ELF-1 (cell line): ENCODE data around the gene TRAF6.
A peak's percentile ranks its signal among the peaks of the same experiment; 100 is the strongest.

Source experiments
- DNase-seq: peaks from one replicate; pipeline ENCODE4 v3.0.0-alpha.2; 2016; ENCODE audit warnings: low read depth, low spot score

Gene TRAF6

DNA sequence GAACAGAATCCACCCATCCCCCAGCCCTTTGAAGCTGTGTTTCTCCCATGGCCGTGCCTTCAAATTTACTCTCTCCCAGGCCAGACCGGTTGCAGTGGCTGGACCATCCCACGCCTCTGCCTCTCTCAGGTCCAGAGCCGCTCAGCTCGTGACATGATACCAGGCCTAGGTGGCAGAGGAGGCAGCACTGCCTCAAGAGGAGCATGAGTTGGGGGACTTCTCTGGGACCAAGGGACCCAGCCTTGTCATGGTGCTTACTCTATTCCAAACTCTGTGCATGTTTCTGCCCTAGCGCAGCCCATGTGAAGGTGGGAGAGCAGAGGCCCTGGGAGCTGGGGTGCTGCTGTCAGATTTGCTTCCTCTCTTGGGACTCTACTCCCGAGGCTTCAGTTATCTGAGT, 51.0 kb downstream of the TRAF6 start:
- DNase-seq, result no peak

DNA sequence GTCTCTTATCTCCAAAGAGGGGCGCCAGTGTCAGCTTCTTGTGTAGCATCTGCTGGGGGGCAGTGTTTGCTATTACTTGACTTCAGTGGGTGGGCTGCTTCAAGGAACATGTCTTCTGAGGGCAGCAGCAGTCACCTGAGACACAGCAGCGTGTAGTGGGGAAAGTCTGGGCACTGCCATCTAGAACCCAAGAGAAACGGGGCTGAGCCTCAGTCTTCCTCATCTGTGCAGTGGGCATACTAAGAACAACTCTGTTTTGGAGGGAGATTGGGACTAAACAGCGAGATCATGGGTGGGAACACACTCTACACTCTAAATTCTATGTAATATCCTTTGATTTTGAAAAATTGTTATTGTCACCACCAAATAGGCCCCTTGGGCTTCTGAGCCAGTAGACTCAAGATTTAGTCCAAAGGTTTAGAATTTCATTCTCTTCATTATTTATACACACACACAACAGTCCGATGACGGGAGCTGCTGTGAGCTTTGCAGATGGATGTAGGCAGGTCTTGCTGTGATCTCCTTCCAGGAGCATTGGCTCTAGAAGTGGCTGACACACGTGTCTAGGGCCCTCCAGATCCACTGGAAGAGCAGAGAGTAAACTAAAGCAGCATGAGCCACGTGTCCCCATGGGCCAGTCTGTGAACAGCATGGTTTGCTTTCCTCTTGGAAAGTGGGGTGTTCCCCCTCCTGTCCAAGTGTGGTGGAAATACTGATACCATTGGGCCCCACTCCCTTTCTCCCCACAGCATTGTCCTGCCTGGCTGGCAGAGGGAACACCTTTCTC, 51.8 kb downstream of the TRAF6 start:
- no peak for DNase-seq

DNA sequence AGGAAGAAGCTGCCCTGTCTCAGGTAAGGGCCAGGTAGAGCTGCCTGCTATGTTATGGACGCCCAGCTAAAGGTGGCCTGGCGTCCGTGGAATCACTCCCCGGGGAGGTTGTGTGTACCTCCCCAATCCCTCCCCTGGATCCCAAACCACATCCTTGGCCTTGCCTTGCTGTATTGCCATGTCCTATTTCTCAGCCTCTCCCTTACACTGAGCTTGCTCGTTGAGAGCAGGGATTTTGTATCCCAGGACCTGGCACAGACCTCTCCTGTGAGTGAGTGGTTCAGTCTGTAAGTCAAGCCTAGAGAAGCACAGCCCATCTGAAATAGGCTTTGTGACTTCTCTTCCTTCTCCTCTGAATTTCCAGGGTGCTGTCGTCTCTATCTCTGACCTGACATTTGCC, 53.9 kb downstream of the TRAF6 start:
- DNase-seq, result no peak

DNA sequence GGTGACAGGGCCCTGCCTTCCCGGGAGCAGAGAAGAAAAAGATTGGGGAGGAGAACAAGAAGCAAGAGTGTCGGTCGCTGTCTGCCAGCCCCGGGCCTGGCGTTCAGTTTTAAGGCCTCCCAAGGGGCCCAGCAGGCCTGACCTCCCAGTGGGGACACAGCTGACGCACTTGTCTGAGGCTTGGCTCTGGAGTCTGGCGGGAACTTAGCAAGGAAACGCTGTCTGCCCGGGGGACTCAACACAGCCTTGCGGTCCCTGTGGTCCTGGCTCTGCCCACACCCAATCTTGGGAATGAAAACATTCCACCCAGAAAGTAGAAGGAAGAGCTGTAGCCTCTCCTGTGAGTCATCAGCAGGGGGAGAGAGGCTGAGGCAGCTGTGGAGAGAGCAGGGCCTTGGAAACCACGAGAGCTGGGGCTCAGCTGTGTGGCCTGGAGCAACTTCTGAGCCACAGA, 54.4 kb downstream of the TRAF6 start:
- DNase-seq, result peak; percentile 78

DNA sequence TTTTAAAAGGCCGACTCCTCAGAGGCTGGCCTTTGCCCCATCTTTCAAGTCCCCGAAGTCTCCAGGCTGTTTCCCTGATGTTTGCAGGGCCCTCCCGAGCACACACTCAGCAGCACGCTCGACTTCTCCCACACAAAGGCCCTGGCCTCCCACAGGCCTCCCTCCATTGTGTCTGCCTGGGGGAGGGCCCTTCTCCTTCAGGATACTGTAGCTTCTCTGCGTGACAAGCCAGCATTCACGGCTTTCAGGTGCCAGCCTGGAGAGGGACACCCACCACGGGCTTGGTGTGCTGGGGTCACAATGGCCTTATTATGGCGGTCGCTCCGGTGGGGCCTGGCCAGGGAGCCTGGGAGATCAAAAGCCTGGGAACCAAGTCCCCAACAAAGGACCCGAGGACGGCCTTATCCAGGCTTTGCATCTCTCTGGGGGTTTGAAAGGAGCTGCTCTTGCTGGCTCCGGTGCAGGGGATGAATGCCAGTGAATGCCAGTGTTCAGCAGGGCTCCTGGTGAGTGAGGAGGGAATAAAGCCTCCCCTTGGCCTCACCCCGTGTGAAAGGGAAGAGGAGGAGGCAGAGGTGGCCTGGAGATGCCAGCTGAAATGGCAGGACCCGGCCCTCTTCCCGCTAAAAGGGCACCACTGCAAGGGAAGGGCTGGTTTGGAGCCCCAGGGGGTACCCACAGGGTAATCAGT, 55.0 kb downstream of the TRAF6 start:
- DNase-seq, result peak; percentile 42

DNA sequence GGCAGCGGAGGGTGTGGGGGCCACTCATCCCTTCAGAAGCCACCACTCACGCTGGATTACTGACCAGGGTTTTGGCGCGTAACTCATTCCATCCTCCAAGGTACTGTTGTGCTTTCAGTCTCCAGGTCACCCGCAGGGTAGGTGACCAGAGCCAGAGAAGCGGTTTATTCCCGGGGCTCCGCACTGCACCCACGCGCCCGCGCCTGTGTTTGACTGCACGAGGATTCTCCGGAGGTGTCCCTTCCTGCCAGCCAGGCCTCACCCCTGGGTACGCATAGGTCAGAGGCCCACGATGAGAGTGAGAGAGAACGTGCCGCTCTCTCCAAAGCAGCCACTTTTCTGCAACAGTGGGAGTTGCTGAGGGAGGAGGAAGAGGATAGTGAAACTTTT, 55.5 kb downstream of the TRAF6 start:
- DNase-seq, result no peak

DNA sequence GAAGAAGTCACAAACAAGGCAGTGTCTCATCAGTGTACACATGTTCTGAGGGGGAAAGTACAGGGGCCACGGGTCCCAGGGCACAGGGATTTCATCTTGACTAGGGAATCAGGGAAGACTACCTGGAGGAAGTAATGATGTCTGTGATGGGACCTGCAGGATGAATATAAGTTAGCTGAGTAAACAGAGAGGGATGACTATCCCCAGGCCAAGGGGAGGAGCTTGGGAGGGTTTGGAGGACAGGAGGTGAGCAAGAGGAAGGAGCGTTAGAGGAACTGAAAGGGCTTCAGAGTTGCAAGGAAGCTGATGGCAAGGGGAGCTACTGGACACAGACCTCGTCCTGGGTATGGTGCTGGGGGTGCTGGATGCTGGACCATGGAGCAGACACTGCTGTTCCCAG, 56.4 kb downstream of the TRAF6 start:
- no peak for DNase-seq

DNA sequence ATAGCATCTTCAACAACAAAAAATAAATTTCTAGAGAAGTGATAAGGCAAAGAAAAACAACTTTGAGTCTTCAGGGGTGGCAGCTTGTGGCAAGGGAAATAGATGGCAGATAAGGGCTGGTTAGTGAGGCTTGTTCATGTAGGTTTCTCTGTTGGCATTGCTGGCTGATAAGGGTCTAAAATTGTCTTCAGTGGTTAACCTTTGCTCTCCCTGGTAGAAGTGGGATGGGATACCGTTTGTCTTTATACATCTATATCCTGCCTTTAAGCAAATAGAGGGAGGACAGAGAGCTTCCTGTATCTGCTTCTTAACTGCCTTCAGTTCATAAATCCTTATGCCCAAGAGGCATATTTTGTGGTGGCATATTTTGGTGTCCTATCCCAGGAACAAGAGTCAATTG, 57.1 kb downstream of the TRAF6 start:
- DNase-seq, result no peak

DNA sequence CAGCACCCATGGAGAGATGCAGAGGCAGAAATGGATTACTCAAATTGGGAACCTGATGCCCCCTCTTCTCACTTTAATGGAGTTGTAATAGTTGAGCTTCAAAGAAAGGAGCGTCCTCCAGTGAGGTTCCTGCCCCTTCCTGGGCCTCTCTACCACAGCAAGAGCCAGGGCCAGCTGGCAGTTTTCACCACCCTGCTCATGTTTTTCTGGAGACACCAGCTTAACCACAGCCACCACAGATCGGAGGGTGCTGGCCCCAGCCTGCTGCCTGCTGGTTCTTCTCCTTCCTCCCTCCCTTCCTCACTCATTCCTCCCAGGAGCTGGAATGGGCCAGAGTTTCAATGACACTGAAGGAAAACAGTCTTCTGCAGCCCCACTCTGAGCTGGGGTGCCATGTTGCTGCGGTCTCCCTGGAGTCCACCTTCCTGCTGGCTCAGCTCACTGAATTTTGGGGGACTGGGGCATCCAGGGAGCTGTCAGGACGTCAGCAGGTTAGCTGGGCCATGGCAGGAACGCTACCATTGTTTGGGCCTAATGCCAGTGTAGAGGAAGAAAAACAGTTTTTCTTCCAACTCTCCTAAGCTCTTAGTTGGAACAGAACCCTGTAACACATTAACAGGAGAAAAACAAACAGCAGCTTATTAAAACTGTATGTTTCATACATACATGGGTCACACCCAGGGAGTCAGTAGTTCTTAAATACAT, 57.7 kb downstream of the TRAF6 start:
- no peak for DNase-seq

DNA sequence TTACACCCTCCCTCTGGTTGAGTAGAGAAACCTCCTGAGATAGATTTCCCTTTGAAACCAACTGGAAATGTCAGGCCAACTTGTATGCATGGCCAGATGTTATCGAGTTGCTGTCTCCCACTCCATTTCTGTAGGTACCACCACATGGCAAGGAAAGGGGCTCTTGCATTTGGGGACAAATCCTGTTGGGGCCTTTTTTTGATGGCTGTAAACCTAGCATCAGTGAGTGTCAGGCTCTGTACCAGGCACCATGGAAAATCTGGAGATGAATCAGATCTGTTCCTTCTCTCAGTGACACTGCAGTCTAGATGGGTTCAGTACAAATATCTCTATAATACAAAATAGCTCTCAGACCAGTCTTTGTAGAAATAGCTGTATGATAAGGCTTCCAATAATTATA, 58.4 kb downstream of the TRAF6 start:
- no peak for DNase-seq

DNA sequence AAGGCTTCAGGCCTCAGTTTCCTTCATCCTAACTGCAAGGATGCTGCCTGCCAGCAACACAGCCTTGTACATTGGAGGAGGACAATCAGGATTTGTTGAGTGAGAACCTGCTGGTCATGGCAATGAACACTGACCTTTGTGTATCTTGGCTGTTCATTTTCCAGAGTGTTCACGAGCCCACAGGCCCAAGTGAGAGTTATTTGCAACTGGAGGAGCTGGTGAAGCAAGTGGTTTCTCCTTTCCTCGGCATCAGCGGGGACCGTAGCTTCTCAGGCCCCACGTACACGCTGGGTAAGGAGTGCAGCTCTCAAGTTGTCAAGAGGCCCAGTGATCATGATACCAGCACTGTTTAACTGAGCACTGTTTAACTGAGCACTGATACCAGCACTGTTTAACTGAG, 59.0 kb downstream of the TRAF6 start:
- DNase-seq, result no peak

DNA sequence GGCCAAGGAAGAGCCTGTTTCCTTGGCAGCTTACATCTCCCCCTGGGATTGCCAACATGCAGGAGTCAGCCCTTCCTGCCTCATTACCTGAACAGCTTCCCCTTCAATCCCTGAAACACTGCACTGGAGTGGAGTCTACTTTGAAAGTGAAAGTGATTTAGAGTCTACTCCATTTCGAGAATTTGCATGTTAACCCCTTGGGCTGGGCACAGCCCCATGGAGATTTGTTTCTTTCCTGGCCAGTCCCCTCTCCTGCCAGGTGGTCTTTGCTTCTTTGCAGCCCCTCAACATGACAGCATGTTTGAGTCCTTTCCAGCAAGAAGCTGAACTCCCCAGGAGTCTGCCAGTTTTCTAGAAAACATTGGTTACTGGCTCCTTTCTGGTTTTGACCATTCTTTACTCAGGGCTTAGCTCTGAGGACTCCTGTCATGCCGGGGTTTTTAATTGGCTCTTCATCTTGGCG, 59.9 kb downstream of the TRAF6 start:
- DNase-seq, result no peak

DNA sequence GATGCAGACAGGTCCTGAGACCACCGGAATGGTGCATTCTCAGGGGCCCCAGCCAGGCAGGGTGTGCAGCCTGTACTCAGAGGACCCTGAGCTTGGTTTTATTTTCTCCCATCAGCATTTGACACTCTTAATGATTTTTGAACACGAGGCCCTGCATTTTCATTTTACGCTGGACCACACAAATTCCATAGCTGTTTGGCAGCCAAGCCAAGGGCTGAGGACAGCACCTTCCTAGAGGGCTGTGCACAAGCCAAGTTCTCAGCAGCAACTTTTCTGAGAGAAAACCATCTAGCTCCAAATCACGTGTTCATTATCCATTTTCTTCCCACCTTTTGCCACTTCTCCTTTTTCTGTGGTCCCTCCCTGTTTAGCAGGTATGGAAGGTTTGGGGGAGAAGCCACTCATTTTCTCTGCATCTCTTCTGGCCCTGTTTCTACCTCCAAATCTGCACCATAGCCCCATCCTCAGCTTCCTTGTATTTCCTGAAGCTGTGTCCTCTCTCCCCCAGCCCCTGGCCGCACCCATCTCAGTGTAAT, 60.4 kb downstream of the TRAF6 start:
- DNase-seq, result no peak

DNA sequence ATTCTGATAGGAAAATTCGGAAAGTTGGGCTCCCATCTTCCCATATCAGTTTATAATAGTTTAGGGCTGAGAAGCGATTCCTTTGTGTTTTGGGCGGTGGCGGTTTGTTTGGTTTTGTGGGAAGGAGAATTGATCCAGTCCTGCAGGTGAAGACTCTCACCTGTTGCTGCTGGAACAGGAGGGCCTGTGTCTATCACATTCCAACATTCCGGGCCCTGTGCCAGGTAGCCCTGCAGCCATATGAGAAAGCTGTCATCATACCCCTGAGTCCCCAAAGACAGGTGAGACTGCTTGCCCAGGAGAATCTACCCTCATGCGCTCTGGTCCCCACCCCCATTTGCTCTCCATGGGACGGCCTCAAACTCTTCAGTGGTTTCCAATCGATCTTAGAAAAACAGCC, 62.1 kb downstream of the TRAF6 start:
- DNase-seq, result no peak

DNA sequence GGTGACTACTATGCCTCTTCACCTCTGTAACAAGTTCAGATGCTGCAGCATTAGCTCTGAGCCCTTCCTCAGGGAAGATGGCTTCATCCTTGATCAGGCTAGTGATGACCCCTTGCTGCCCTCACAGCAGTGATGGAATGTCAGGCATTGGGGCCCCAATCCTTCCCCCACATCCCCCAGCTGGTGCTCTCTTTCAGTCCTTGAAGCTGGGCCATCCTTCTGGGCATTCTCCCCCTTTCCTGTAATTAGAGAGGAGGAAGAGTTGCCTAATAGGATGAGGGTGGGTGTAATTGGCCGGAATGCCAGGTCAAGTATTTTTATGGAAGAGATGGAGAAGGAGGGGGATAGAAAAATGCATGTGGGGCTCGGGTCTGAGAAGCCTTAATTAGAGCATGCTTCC, 62.6 kb downstream of the TRAF6 start:
- DNase-seq, result no peak

DNA sequence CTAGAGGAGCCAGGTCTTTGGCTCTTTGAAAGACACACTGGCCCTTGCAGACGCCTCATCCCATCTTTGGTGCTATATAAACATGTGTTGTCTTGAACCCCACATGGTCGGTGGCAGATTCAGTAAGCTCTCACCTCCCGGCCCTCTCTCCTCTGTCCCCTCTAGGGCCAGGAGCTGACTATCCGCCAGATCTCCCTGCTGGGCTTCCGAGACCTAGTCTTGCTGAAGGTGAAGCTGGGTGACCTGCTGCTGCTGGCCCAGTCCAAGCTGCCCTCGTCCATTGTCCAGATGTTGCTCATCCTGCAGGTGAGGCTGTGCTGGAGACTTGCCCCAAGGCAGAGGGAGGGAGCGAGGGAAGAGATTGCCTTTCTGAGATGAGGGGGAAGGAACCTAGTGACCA, 63.9 kb downstream of the TRAF6 start:
- no peak for DNase-seq

DNA sequence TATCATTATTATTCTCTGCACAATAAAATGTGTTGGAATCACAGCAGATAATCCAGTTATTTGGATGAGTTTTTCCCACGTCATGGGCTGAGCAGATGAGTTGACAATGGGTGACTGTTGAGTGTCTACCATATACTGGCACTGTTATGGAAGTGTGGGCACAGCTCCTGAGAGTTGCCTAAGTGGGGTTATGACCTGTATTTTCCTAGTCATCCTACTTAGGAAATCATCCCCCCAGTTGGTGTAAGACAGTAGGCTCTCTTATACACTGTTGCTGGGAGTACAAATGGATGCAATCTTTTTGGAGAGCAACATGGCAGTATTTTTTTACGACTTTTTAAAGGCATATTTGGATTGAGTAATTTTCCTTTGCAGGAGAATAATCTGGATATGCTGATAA, 66.4 kb downstream of the TRAF6 start:
- DNase-seq, result no peak

DNA sequence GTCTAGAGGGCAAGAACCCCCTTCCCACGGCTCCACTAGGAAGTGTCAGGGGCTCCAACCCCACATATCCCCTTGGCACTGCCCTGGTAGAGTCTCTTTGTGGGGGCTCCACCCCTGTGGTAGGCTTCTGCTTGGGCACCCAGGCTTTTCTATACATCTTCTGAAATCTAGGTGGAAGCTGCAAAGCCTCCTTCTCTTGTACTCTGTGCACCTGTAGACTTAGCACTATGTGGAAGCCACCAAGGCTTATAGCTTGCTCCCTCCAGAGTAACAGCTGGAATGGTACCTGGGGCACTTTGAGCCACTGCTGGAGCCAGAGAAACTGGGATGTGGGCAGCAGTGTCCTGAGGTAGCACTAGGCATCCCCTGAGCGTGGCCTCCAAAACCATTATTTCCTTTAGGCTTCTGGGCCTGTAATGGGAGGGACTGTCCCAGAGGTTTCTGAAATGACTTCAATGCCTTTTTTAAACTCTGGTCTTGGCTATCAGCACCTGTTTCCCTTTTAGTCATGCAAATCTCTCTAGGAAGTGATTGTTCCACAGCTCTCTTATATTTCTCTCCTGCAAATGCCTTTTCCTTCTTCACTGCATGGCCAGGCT, 68.4 kb downstream of the TRAF6 start:
- no peak for DNase-seq

DNA sequence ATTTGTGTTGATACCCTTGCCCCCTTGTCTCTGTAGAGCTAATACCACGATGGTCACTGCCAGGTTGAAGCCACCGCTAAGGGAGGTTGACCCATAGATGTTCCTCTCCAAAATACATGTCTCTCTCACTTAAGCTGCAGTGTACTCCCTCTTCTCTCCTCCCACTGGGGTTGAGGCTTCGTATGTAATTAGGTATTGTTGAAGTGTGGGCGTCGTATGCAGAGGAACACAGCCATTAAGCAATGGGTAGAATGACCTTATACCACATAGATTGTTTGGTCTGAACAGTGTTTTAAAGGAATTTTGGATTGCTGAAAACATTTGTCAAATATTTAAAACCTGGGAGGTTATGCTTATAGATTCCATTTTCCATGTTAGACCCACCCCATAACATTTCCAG, 71.9 kb downstream of the TRAF6 start:
- DNase-seq, result no peak

DNA sequence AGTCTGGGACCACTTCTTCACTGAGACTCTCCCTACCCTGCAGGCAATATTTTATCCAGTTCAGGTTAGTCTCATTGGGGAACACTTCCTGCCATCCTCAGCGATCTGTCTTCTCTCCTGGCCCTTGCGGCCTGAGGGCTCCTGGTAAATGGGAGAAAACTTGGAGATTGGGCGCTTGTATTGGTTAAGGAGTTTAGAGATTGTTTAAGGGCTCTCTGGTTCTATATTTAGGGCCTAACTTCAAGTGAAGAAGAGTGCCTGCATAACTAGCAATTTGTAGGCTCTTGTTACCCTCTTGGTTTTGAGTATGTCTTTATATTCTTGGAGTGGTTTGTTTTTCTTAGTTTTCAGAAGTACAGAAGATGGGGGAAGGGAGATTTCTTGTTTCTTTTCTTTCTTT, 72.7 kb downstream of the TRAF6 start:
- no peak for DNase-seq
